Prostate gland (tissue), 2 donors: ENCODE results near the gene SECTM1.

ENCODE experiments used
- POLR2A ChIP-seq: fragments of 450-650 bp; IDR thresholded peaks from one replicate; pipeline ENCODE4 v1.6.1; 2016; ENCODE audit warnings: antibody characterized with exemption, mild to moderate bottlenecking
- POLR2AphosphoS5 ChIP-seq: sonication (generic); formaldehyde crosslinking; IDR thresholded peaks from one replicate; pipeline ENCODE4 v1.6.1; 2017; ENCODE audit warnings: antibody characterized with exemption
- TF ChIP-seq, protein P1 (sequence below), 4 experiments: fragments of 200-600 bp in 2 of 4; fragments of 450-650 bp in 2 of 4; sonication (generic) in 2 of 4; IDR thresholded peaks; 1 replicate in 3 of 4; 2 replicates in 1 of 4; pipeline ENCODE4 v1.5.1; 2016 to 2019; ENCODE audit warnings: antibody characterized with exemption in 4 of 4, mild to moderate bottlenecking in 2 of 4, moderate library complexity in 2 of 4

DNA sequence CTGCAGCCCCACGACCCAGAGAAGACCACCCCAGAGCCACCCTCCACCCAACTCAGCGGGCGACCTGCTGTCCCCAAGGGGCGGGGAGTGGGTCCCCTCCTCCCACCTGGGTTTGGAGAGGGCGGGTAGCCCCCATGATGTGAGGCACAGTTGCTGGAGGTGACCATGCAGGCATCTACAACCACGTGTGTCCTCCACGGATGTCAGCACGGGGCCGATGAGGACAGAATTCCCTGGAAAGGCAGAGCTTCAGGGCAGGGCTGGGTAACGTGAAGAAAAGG, 45.1 kb upstream of the SECTM1 start:
- TF ChIP-seq, protein P1, sequence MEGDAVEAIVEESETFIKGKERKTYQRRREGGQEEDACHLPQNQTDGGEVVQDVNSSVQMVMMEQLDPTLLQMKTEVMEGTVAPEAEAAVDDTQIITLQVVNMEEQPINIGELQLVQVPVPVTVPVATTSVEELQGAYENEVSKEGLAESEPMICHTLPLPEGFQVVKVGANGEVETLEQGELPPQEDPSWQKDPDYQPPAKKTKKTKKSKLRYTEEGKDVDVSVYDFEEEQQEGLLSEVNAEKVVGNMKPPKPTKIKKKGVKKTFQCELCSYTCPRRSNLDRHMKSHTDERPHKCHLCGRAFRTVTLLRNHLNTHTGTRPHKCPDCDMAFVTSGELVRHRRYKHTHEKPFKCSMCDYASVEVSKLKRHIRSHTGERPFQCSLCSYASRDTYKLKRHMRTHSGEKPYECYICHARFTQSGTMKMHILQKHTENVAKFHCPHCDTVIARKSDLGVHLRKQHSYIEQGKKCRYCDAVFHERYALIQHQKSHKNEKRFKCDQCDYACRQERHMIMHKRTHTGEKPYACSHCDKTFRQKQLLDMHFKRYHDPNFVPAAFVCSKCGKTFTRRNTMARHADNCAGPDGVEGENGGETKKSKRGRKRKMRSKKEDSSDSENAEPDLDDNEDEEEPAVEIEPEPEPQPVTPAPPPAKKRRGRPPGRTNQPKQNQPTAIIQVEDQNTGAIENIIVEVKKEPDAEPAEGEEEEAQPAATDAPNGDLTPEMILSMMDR (IDR thresholded peaks at IDR 0.05), result no peak
- TF ChIP-seq POLR2AphosphoS5 (no peak), POLR2A (no peak)
